NCI-H1417 (cell line): ENCODE results near the gene IFNGR1.
"Not testable (repeated sequence)": the region's sequence is repeated elsewhere in the genome, so short reads cannot be mapped to it uniquely, and the experiment has no call there.

Experiments
- DNase-seq, 3 experiments: peaks; one replicate each; lab custom pipeline; 2025; lab: John Stamatoyannopoulos, UW

Gene IFNGR1

DNA sequence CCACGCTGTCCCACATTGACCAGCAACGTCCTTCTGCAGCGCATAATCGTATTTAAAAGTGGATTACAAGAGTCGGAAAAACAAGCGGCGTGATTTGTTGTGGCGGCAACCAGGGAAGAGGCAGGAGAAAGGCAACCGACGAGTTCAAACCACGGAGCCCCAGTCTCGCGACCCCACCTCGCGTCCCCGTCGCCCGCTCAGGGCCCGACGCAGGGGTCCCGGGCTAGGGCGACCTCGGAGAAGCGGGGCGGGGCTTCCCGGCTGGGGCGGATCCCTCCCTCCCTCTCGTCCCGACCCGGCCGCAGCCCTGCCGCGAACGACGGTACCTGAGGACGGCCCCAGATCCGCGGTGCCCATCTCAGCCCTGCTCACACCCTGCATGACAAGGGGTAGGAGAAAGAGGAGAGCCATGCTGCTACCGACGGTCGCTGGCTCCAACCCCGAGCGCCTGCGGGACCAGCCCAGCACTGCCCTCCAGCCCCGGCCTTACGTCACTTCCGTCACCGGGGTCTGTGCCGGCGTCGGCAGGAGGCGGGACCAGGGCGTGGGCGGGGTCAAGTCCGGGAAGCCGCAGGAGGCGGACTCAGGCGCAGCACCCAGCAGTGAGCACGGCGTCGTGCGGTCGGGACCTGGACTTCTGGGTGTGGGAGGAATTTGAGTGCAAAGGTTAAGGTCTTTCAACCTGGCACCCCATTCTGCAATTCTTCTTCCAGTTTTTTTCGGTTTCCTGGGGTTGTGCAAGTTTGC lies at the start of gene IFNGR1:
IFNGR1 (minus strand) TSS at position 469 of the 747 bp plus-strand sequence; CDS start at position 411, 58 bp downstream.
- peak; percentile 90 to 96 (median 95) for DNase-seq

DNA sequence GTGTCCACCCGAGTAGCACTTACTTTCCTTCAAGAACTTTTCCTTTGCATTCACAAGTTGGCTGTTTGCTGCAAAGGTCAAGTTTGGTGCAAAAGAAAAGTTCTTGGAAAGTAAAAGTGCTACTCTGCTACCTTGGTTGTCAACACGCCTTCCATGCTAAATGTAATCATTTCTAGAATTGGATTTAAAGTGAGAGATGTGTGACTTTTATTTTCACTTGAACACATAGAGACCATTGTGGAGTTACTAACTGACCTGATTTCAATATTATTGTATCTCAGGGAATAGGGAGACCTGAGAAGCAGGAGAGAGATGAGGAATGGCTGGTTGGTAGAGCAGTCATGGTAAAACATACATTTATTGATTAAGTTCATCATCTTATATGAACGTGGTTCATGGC lies 49.7 kb upstream of the IFNGR1 start:
- DNase-seq = no peak

GRCh38 chr6:137266309-137266586 lies 47.1 kb upstream of the IFNGR1 start:
- no peak for DNase-seq

DNA sequence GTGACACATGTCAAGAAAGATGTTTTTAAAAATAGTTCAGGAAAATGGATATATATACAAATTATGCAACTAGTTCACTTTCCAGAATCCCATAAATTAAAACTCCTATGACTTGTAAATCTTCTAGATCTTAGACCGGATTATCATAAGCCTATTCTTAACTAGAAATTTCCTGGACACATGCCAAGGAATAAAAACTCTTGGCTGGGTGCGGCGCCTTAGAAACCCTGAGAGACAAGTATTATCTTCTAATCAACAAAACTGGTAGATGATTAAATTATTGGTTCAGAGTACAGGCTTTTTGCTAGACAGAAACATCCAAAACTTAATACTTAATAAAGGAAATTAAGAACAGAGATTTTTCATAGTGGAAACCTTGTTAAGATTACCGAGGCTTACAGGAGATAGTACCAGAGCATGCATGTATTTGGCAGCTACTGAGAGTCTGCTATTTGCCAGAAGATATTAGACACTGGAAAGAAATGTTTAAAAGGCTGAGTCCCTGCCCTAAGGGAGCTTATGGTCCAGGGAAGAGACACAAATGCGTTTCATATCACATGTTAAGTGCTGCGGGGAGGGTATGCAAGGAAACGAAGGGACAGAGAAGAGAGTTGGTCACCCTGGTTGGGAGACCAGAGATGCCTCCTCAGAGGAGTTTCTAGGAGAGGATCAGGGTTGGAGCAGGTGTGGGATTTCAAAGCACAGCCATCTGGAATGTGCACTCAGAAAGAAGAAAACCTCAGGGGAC lies 46.5 kb upstream of the IFNGR1 start:
- DNase-seq = no peak

DNA sequence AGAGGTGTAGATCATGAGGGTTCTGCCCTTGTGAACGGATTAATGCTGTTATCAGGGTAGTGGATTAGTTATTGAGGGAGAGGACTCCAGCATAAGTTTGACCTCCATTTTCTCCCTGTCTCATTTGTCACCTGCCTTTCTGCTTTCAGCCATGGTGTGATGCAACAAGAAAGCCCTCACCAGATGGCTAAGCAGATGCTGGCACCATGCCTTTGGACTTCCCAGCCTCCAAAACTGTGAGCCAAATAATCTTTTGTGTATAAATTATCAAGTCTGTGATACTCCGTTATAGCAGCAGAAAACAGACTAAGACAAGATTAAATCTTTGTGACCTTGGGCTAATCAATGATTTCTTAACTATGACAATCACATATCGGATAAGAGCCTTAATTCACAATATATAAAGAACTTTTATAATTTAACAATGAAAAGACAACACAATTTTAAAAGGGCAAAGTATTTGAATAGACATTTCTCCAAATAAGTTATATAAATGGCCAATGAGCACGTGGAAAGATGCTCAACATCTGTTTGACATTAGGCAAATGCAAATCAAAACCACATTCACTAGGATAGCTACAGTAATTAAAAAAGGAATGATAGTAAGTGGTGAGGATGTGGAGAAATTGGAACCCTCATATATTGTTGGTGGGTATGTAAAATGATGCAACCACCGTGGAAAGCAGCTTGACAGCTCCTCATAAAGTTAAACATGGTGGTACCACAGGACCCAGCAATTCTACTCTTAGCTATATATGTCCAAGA lies 45.3 kb upstream of the IFNGR1 start:
- DNase-seq = no peak

- no peak for DNase-seq
Observed at GRCh38 chr6:137261761-137262160, 42.6 kb upstream of the IFNGR1 start.

- DNase-seq = no peak
Observed at GRCh38 chr6:137261361-137261760, 42.2 kb upstream of the IFNGR1 start.

GRCh38 chr6:137260217-137260616 lies 41.0 kb upstream of the IFNGR1 start:
- DNase-seq = no peak

GRCh38 chr6:137259349-137259748 lies 40.2 kb upstream of the IFNGR1 start:
- no peak for DNase-seq

DNA sequence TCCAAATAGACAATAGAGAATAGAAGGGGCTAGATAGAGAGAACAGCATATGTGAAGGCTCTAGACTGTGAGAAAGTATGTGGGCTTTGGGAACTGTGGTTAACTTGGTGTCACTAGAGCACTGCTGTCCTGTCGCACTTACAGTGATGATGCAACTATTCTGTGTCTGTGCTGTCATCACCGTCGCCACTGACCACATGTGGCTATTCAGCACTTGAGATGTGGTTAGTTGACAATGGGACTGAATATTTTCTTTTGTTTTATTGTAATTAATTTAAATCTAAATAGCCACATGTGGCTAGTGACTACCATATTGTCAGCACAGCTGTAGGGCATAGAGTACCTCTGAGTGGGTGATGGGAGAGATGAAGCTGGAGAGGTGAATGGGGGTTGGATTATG lies 39.0 kb upstream of the IFNGR1 start:
- no peak for DNase-seq

DNA sequence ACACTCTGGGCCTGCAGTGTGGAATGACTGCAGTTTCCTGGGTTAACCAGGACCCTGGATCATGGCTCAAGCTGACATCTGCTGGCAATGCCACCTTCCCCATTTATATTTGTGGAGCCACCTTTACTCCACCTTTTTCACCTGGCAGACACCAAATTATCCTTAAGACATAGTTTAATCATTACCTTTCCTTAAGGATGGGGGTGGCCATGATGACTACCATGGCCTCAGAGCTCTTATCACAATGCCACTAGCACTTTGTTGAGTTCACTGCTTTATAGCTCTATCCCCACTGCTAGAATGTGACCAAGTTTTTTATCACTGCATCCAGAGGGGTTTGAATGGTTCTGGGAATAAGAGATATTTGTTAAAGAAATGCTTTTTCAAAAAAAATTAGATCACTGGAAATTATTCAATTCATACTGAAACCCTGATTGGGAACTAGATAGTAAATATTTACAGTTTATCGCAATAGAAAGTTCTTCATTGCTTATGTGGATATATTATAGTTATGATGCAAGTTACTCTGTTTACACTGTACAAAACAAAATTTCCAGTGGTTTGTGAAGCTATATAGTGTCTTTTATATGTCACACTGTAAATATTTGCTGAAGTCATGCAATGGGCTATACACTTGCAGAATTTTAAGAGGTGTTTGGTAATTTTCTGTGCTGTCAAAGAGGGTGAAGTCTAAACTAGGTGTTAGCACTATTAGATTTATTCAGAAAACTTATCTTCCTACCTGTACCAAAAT lies 37.3 kb upstream of the IFNGR1 start:
- no peak for DNase-seq

DNA sequence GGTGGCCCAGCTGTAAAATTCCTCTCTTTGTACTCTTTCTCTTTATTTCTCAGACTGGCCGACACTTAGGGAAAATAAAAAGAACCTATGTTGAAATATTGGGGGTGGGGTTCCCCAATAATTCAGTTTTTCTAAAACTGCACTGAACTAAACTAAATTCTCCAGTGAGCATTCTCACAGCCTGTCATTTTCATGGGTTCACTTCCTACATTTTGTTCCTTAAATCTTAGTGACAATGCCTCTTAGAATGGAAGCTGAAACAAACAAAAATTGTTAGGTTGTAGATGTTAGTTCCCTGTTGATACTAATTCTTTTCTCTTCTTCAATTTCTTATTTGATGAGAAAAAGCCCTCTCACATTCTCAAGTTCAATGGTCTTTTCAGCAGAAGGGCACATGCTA lies 35.8 kb upstream of the IFNGR1 start:
- no peak for DNase-seq

GRCh38 chr6:137254430-137254829 lies 35.2 kb upstream of the IFNGR1 start:
- not testable (repeated sequence) for DNase-seq

DNA sequence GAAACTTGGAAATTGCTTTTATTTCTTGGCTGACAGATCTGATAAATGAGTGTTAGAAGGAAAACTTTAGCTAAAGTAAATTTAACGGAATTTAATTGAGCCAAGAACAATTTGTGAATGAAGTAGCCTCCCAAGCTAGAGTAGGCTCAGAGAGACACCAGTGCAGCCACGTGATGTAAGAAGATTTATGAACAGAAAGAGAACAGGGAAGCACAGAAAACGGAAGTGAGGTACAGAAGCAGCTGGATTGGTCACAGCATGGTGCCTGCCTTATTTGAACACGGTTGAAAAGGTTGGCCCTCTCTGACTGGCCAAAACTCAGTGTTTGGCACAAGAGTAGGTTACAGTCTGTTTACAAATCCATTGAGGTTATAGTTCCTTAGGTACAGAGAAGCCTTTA lies 29.5 kb upstream of the IFNGR1 start:
- peak in 2 of 3 experiments; percentile 6 to 36 for DNase-seq

- DNase-seq = no peak
Observed at GRCh38 chr6:137247724-137248123, 28.5 kb upstream of the IFNGR1 start.

DNA sequence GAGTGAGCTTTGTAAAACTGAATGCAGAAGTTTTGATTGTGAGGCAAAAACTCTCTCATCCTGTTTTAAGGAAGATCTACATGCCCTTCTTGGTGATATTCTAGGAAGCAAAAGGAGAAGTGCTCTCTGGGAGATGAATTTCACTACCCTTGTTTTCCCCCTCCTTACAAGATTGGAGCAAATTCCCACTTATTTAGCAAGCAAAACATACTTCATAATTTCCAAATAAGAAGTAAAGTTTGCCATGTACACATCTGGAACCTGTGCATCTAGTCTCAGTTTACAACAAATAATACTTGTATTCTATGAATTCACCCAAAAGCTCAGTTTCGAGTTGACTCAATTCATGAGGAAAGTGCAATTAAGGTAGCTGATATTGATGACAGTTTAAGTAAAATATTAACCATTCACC lies 27.6 kb upstream of the IFNGR1 start:
- DNase-seq = no peak

DNA sequence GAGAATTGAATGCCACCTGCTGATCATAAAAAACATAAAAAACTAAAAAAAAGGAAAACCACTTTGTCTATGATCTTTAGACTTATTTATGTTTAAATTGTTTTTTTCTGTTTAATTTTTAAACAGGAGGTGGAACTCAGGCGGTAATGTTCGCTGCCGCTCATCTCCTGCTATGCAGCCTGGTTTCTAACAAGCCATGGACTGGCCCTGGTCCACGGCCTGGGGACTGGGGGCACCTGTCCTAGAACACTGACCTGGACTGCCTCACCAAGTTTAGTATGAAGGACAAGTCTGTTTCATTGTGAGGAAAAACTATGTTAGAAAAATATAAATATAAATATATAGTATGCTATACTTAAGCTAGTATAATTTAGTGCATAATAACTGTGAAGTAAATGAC lies 27.0 kb upstream of the IFNGR1 start:
- no peak for DNase-seq

GRCh38 chr6:137241481-137242038 lies 22.4 kb upstream of the IFNGR1 start:
- no peak for DNase-seq

GRCh38 chr6:137240168-137240567 lies 21.0 kb upstream of the IFNGR1 start:
- DNase-seq = no peak

GRCh38 chr6:137237413-137238170 lies 18.4 kb upstream of the IFNGR1 start:
- DNase-seq = no peak
